HG03196 (cell line): ENCODE results near the gene LTBR.
"Not testable (repeated sequence)": the region's sequence is repeated elsewhere in the genome, so short reads cannot be mapped to it uniquely, and the experiment has no call there.

Experiments used
- ATAC-seq: cut with Tn5 transposase; IDR thresholded peaks from one replicate; pipeline ENCODE4 v1.9.1; 2021; ENCODE audit not compliant: unreplicated experiment

Gene LTBR

GRCh38 chr12:6383572-6384498 is at the start of gene LTBR:
Gene LTBR, plus strand, starts transcription at chr12:6384162. Its CDS starts 197 bp downstream, at chr12:6384359.
- ATAC-seq: no peak

DNA sequence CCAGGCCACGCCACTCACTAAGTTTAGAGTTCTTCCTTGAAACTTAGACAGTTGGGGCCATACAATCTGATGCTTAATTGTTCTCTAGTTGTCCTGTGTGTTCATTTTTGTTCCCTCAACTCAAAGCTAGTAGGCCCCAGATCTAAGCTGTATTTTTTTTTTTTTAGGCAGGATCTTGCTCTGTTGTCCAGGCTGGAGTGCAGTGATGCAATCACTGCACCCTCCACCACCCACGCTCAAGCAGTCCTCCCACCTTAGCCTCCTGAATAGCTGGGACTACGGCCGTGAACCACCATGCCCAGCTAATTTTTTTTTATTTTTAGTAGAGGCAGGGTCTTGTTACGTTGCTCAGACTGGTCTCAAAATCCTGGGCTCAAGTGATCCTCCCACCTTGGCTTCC is 49.6 kb upstream of the LTBR start:
- no peak for ATAC-seq

- no peak for ATAC-seq
These were observed 49.0 kb upstream of the LTBR start for GRCh38 chr12:6334940-6335450.

- ATAC-seq: no peak
These were observed 48.4 kb upstream of the LTBR start for GRCh38 chr12:6335451-6336078.

- no peak for ATAC-seq
These were observed 47.7 kb upstream of the LTBR start for GRCh38 chr12:6336079-6336888.

DNA sequence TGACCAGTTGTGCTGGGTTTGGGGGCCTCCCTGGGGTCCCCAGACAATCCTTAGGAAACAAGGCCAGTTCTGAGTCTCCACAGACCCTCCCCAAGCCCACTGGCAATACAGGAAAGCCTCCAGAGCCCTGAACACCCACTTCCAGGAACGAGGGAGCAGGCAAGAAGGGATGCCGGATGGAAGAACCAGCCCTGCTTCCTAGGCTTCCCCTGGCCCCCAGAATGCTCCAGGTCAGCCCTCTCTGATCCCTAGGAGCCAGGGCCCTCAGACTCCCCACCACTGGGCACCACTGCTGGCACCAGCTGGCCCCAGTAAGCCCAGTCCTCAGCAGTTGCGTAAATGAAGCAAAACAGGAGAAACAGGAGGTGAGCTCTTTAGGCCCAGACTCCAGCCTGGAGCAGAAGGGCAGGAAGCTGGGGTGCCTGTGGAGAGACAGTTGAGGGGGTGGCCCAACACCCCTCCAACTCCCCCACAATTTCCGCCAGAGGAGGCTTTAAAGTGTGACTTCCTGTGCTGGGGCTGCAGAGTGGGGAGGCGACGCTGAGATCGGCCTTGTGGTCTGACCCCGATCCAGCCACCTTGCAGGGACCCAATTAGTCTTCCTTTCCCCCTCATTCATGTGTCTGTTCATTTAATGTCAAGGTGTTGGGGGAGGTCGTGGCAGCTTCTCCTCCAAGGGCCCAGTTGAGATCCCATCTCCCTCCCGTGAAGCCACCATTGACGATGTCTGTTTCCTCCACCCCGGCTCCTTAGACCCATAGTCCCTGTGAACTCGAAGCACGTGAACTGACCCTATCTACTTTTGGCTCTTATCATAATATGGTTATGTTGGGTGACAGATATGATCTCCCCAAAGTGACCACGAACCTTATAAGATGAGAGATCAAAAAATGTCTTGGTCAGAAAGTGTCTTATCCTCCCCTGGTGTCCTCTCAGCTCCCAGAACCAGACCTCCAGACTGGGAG is 46.8 kb upstream of the LTBR start:
- no peak for ATAC-seq

DNA sequence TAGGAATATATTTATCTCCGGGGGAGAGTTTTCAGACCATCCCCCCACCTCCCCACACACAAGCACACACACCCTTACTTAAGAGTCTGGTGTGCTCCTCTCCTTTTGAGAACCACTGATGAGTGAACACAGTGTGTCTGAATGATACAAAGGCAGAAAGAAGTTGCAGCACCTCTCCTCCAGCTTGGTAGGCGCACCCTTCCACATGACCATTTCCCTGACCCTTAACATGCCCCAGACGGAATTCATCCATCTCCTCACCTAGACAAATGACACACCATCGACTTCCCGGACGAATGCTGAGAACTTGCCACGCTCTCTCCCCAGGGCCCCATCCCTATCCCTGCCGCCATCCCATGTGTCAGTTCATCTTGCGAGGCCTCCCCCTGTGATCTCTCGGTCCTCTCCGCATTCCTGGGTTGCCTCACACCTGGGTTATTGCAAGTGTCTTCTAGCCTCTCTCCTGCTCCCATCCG is 46.0 kb upstream of the LTBR start:
- no peak for ATAC-seq

GRCh38 chr12:6338536-6338935 is 45.4 kb upstream of the LTBR start:
- ATAC-seq: not testable (repeated sequence)

GRCh38 chr12:6338955-6339354 is 45.0 kb upstream of the LTBR start:
- no peak for ATAC-seq

GRCh38 chr12:6340032-6340638 is 43.8 kb upstream of the LTBR start:
- ATAC-seq: no peak

GRCh38 chr12:6340745-6341416 is 43.1 kb upstream of the LTBR start:
- no peak for ATAC-seq

DNA sequence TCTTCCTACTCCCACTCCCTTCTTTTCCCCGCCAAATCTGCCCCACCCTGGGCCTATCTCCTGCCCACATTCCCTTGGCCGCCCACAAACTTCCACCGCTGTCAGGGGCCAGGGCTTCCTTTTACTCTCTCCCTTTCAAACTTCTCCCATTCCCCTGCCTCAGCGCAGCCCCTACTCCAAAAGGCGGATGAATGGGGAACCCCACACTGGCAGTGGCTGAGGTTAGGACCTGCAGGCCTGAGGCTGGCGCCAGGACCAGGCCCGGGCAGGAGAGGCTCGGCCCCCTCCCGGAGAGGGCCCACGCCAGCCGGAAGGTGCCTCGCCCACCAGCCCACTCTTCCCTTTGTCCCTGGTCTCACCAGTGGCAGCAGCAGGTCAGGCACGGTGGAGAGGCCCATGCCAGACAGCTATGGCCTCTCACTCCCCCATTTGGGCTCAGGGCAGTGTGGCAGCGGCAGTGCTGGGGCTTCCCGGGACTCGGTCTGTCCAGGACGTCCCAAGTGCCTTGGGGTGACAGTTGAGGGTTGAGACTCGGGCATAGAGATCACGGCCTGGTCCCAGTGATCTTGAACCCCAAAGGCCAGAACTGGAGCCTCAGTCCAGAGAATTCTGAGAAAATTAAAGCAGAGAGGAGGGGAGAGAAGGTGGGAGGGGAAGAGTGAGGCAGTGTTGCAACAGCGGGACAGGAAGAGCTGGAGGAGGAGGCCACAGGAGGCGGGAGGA is 42.4 kb upstream of the LTBR start, which contains the start of gene TNFRSF1A:
TSS of gene TNFRSF1A (minus strand) at position 660 of the 723 bp plus-strand sequence. CDS start at position 398, 262 bp downstream.
- ATAC-seq: no peak

- no peak for ATAC-seq
These were observed 41.6 kb upstream of the LTBR start for GRCh38 chr12:6342140-6342889.

DNA sequence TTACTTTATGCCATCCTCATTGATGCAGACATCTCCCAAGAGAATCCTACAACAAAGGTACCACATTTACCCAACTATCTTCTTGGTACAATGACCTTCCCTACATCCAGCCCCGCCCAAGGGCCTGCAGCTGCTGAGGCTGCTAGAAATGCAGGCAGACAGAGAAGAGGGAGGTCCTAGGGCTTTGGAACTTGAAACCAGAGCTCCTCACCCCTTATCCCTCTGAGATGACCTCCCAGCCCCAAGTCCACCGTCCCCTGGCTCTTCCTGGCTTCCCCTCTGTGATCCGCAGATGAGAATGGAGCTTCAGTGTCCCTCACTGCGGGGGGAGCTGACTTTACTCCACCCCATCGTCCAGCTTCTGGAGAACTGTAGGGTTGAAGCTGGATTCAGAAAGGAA is 40.4 kb upstream of the LTBR start:
- no peak for ATAC-seq

GRCh38 chr12:6344101-6344660 is 39.8 kb upstream of the LTBR start:
- ATAC-seq: not testable (repeated sequence)

- ATAC-seq: no peak
These were observed 38.5 kb upstream of the LTBR start for GRCh38 chr12:6345319-6346091.
